H1 (cell line): Measurements from ENCODE around the gene SAFB. TPM values are rescaled to one million over a fixed set of nuclear protein-coding genes. Genes with fewer than 3 reads are reported as not detected.

Experiments used
- CTCF ChIA-PET: fragments of 300-600 bp; sonication (Branson Sonifier 250); formaldehyde crosslinking; loops from one replicate; lab custom pipeline; 2021; ENCODE audit not compliant: partially characterized antibody; lab: Charles Lee
- POLR2A ChIA-PET: fragments of 300-600 bp; sonication (Branson Sonifier 250); formaldehyde crosslinking; loops from one replicate; lab custom pipeline; 2021; ENCODE audit warnings: inconsistent platforms; ENCODE audit not compliant: partially characterized antibody; lab: Charles Lee
- DNase-seq, 2 experiments: peaks; one replicate each; pipeline versions ENCODE4 v3.0.0 to v3.0.0-alpha.2; 2010 to 2022; ENCODE audit warnings: low spot score in 2 of 2, low read depth in 1 of 2, mixed read lengths in 1 of 2
- FAIRE-seq: peaks from 2 replicates; lab custom pipeline; 2011; peaks lifted over from hg19 to GRCh38; lab: Jason Lieb, UNC
- H2AFZ ChIP-seq: 2 replicates; pipeline ENCODE4 v1.8.1; 2012; ENCODE audit warnings: low read length, inconsistent platforms
- H2AK5ac ChIP-seq: 2 replicates; pipeline ENCODE4 v1.6.1; 2013; ENCODE audit warnings: low read depth, low read length
- H2BK120ac ChIP-seq: replicated peaks from 2 replicates; pipeline ENCODE3; 2013; ENCODE audit warnings: low read depth, low read length, inconsistent platforms
- H2BK12ac ChIP-seq: 2 replicates; pipeline ENCODE4 v1.6.1; 2013; ENCODE audit warnings: low read depth, low read length
- H2BK15ac ChIP-seq: 2 replicates; pipeline ENCODE4 v1.6.1; 2013; ENCODE audit warnings: low read length
- H2BK20ac ChIP-seq: 2 replicates; pipeline ENCODE4 v1.6.1; 2013; ENCODE audit warnings: low read length
- H2BK5ac ChIP-seq: 2 replicates; pipeline ENCODE4 v1.6.1; 2013; ENCODE audit warnings: low read depth, low read length
- H3K14ac ChIP-seq: 2 replicates; pipeline ENCODE4 v1.6.1; 2013; ENCODE audit warnings: inconsistent platforms; ENCODE audit not compliant: insufficient read length
- H3K18ac ChIP-seq: 2 replicates; pipeline ENCODE4 v1.6.1; 2013; ENCODE audit warnings: low read length; ENCODE audit errors: extremely low read depth
- H3K23ac ChIP-seq: 2 replicates; pipeline ENCODE4 v1.6.1; 2013; ENCODE audit warnings: inconsistent platforms; ENCODE audit not compliant: insufficient read length
- H3K23me2 ChIP-seq: 2 replicates; pipeline ENCODE4 v1.6.1; 2013; ENCODE audit warnings: low read depth, low read length
- H3K27ac ChIP-seq: 2 replicates; pipeline ENCODE4 v1.6.1; 2011; ENCODE audit warnings: low read depth, low read length, inconsistent platforms
- H3K27me3 ChIP-seq, 4 experiments: replicated peaks in 1 of 4; 1 replicate in 1 of 4; 2 replicates in 3 of 4; pipeline versions ENCODE4 v1.6.1 to v1.8.1; 2011 to 2013; ENCODE audit warnings: low read length in 3 of 4, mild to moderate bottlenecking in 3 of 4, inconsistent platforms in 2 of 4, mixed read lengths in 2 of 4, moderate library complexity in 1 of 4; ENCODE audit not compliant: control insufficient read depth in 3 of 4, insufficient read depth in 3 of 4; ENCODE audit errors: extremely low read depth in 1 of 4
- H3K36me3 ChIP-seq, 4 experiments: 2 replicates each; pipeline versions ENCODE4 v1.6.1 to v1.8.1; 2011 to 2013; ENCODE audit warnings: mild to moderate bottlenecking in 4 of 4, low read length in 3 of 4, moderate library complexity in 2 of 4, control low read depth in 1 of 4, inconsistent platforms in 1 of 4; ENCODE audit not compliant: insufficient read depth in 4 of 4, control insufficient read depth in 2 of 4
- H3K4ac ChIP-seq: replicated peaks from 2 replicates; pipeline ENCODE3; 2013; ENCODE audit warnings: low read length, low read depth, mixed read lengths, inconsistent platforms; ENCODE audit not compliant: insufficient read length
- H3K4me1 ChIP-seq, 4 experiments: replicated peaks in 1 of 4; 1 replicate in 1 of 4; 2 replicates in 3 of 4; pipeline versions ENCODE4 v1.6.1 to v1.8.1; 2011 to 2013; ENCODE audit warnings: low read length in 3 of 4, inconsistent platforms in 2 of 4, mixed read lengths in 1 of 4; ENCODE audit not compliant: insufficient read depth in 4 of 4, control insufficient read depth in 3 of 4
- H3K4me2 ChIP-seq, 2 experiments: 2 replicates each; pipeline versions ENCODE4 v1.6.1 to v1.8.1; 2011 to 2013; ENCODE audit warnings: low read depth in 2 of 2, low read length in 2 of 2, control low read depth in 1 of 2, inconsistent platforms in 1 of 2, mild to moderate bottlenecking in 1 of 2; ENCODE audit not compliant: insufficient read depth in 1 of 2
- H3K4me3 ChIP-seq, 4 experiments: fragments of 200-600, 300-600 bp in 1 of 4; sonication (generic), shearing (Covaris generic), sonication (Bioruptor Twin) in 1 of 4; 2 replicates each; pipeline versions ENCODE4 v1.5.1 to v1.8.1; 2011 to 2016; ENCODE audit warnings: low read length in 4 of 4, low read depth in 3 of 4, control low read depth in 2 of 4, inconsistent platforms in 2 of 4, mild to moderate bottlenecking in 2 of 4, mixed read lengths in 1 of 4, moderate library complexity in 1 of 4; ENCODE audit not compliant: insufficient read depth in 2 of 4; ENCODE audit errors: extremely low read depth in 1 of 4
- H3K56ac ChIP-seq: replicated peaks from 2 replicates; pipeline ENCODE3; 2013; ENCODE audit warnings: low read depth, mild to moderate bottlenecking, mixed read lengths, low read length, inconsistent platforms; ENCODE audit not compliant: insufficient read length
- H3K79me1 ChIP-seq: 2 replicates; pipeline ENCODE4 v1.6.1; 2013; ENCODE audit warnings: low read depth, low read length, control low read depth
- H3K79me2 ChIP-seq, 2 experiments: 2 replicates each; pipeline versions ENCODE4 v1.6.1 to v1.8.1; 2012 to 2013; ENCODE audit warnings: low read length in 2 of 2, mild to moderate bottlenecking in 2 of 2, inconsistent platforms in 1 of 2; ENCODE audit not compliant: insufficient read depth in 2 of 2, control insufficient read depth in 1 of 2
- H3K9ac ChIP-seq, 4 experiments: replicated peaks in 1 of 4; 1 replicate in 1 of 4; 2 replicates in 3 of 4; pipeline versions ENCODE4 v1.6.1 to v1.8.1; 2011 to 2013; ENCODE audit warnings: low read depth in 3 of 4, low read length in 3 of 4, control low read depth in 2 of 4, mild to moderate bottlenecking in 2 of 4, moderate library complexity in 2 of 4, inconsistent platforms in 1 of 4; ENCODE audit errors: extremely low read depth in 1 of 4
- H3K9me3 ChIP-seq, 2 experiments: 2 replicates each; pipeline versions ENCODE4 v1.6.1 to v1.8.1; 2012 to 2013; ENCODE audit warnings: mild to moderate bottlenecking in 2 of 2, moderate library complexity in 2 of 2, control low read depth in 1 of 2, inconsistent platforms in 1 of 2, low read depth in 1 of 2, low read length in 1 of 2, mixed read lengths in 1 of 2; ENCODE audit not compliant: insufficient read depth in 2 of 2
- H4K20me1 ChIP-seq, 2 experiments: replicated peaks in 1 of 2; 2 replicates each; pipeline versions ENCODE3 to v1.8.1; 2011 to 2013; ENCODE audit warnings: inconsistent platforms in 2 of 2, low read length in 2 of 2, mild to moderate bottlenecking in 1 of 2; ENCODE audit not compliant: insufficient read depth in 2 of 2, control insufficient read depth in 1 of 2
- H4K5ac ChIP-seq: 2 replicates; pipeline ENCODE4 v1.6.1; 2013; ENCODE audit warnings: low read length, low read depth, mixed read lengths, inconsistent platforms; ENCODE audit not compliant: insufficient read length
- H4K8ac ChIP-seq: 2 replicates; pipeline ENCODE4 v1.8.0; 2013; ENCODE audit warnings: mild to moderate bottlenecking, moderate library complexity, low read length, inconsistent platforms; ENCODE audit not compliant: insufficient read depth; ENCODE audit errors: extremely low read depth
- H4K91ac ChIP-seq: replicated peaks from 2 replicates; pipeline ENCODE3; 2013; ENCODE audit warnings: low read length, mixed read lengths, inconsistent platforms; ENCODE audit not compliant: insufficient read length
- CTBP2 ChIP-seq: IDR thresholded peaks from 2 replicates; pipeline ENCODE4 v1.7.0; 2011; ENCODE audit warnings: borderline replicate concordance, mild to moderate bottlenecking, moderate library complexity, mixed read lengths, low read length; ENCODE audit not compliant: insufficient read depth, insufficient read length
- FOSL1 ChIP-seq: IDR thresholded peaks from 2 replicates; pipeline ENCODE4 v1.6.1; 2011; ENCODE audit warnings: mild to moderate bottlenecking, low read depth, low read length, moderate library complexity; ENCODE audit not compliant: insufficient read depth
- KDM4A ChIP-seq: IDR thresholded peaks from one replicate; pipeline ENCODE4 v1.7.1; 2012; ENCODE audit warnings: low read depth, mild to moderate bottlenecking, moderate library complexity, low read length, inconsistent platforms; ENCODE audit not compliant: severe bottlenecking
- NANOG ChIP-seq: IDR thresholded peaks from 2 replicates; pipeline ENCODE4 v1.6.1; 2011; ENCODE audit warnings: low read length, low read depth, mild to moderate bottlenecking, inconsistent platforms; ENCODE audit not compliant: insufficient read depth, poor library complexity, severe bottlenecking
- PHF8 ChIP-seq: fragments of 200-600 bp; sonication (generic); conservative IDR thresholded peaks from 2 replicates; pipeline ENCODE4 v1.7.1; 2012; ENCODE audit warnings: low read depth, mild to moderate bottlenecking, inconsistent platforms, low read length, moderate library complexity
- POU5F1 ChIP-seq: IDR thresholded peaks from 2 replicates; pipeline ENCODE4 v1.6.1; 2011; ENCODE audit warnings: low read depth, mild to moderate bottlenecking, low read length, moderate library complexity
- TBP ChIP-seq: IDR thresholded peaks from 2 replicates; pipeline ENCODE4 v1.6.1; 2011; ENCODE audit warnings: low read depth, low read length, improper control_type of control experiment
- TEAD4 ChIP-seq: IDR thresholded peaks from 2 replicates; pipeline ENCODE4 v1.6.1; 2012; ENCODE audit warnings: low read depth, low read length, inconsistent platforms, mixed read lengths
- WGBS, 2 experiments: shearing (Covaris generic) in 1 of 2; methylation state at CpG; one replicate each; pipeline versions ENCODE4 v1.1.6 to v1.1.7; 2013 to 2015; ENCODE audit warnings: low lambda C conversion rate in 2 of 2, mixed read lengths in 2 of 2, inconsistent platforms in 1 of 2, low coverage in 1 of 2, missing lambda C conversion rate in 1 of 2; ENCODE audit not compliant: insufficient replicate concordance in 2 of 2, insufficient coverage in 1 of 2, insufficient read length in 1 of 2; ENCODE audit errors: extremely low coverage in 1 of 2, missing lambda C conversion rate in 1 of 2; 5-methylcytosine and 5-hydroxymethylcytosine counted together
- polyA plus RNA-seq, 7 experiments: library from polyadenylated mRNA; depleted of rRNA in 3 of 7; stranded (reverse) in 5 of 7; unstranded in 2 of 7; fragments of >200 nt in 5 of 7; fragments of 200-250 nt in 2 of 7; gene quantifications; 1 replicate in 5 of 7; 2 replicates in 1 of 7; 4 replicates in 1 of 7; pipeline versions ENCODE4 v1.2.1 to v1.2.3, GENCODE V29; 2011 to 2013; ENCODE audit warnings: missing spikeins in 2 of 7, mixed read lengths in 2 of 7
- total RNA-seq: library from RNA; stranded (reverse); fragmentation: NEBNext Ultra II Directional; extraction: Animal tissue kit (Norgen Biotek cat#: 25700); gene quantifications from 2 replicates; pipeline ENCODE4 v1.2.1, GENCODE V29; 2021
- TF ChIP-seq, protein P1 (sequence below): IDR thresholded peaks from 2 replicates; pipeline ENCODE4 v1.6.1; 2011; ENCODE audit warnings: low read depth, mild to moderate bottlenecking, low read length; ENCODE audit not compliant: insufficient read depth
- TF ChIP-seq, protein P2 (sequence below): IDR thresholded peaks from 2 replicates; pipeline ENCODE4 v1.6.1; 2012; ENCODE audit warnings: low read length, inconsistent platforms

Gene SAFB
- total and polyA plus RNA-seq, 2 of the 8 experiments (the other 6 are each of a cell fraction or from before 2014, with no cell fraction given): 27.0 to 110 TPM

DNA sequence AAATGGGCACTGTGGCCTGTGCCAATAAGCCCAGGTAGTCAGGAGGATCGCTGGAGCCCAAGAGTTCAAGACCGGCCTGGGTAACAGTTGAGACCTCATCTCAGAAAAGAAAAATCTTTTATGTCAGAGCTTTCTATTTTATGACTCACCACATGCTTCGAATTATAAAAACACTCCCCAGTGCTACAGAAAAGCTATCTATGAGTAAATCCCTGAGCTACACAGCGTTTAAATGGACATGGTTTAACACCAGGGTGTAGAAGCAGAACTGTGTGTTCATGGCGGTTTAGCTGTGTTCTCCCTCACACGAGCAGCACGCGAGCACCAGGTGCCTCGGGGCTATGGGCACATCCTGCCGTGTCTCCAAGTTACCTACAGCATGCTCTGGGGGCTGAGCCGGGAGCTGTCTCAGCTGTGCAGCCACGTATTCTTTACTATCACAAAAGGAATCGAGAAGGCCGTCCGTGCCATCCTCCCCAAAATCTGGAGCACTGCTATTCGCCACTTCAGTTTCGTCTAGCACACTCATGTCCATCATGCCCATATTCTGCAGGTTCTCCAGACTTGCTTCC lies 7.0 kb upstream of the SAFB start:
- 91% methylated on average over 17 of the region's 17 CpGs; no CpG with 5 or more reads in 1 of the 2 experiments for WGBS, 2 experiments
- FAIRE-seq: no peak
- H3K79me1 ChIP-seq: peaks cover 7% of the 10 kb centered on the region; the same call in 1 of the 2 replicates
- H2AK5ac ChIP-seq: no peak overlapping the region
- no peaks in the 10 kb centered on the region for H3K4me1 ChIP-seq
- H4K91ac ChIP-seq: no peak overlapping the region
- no peak overlapping the region for H3K27ac ChIP-seq
- peaks cover 9 to 38% of the 10 kb centered on the region in 2 experiments for H3K79me2 ChIP-seq
- no peak overlapping the region for H2BK120ac ChIP-seq
- H3K9ac ChIP-seq: no peak overlapping the region
- peaks cover 5 to 8% of the 10 kb centered on the region in 2 experiments for H4K20me1 ChIP-seq
- H3K23ac ChIP-seq: no peak overlapping the region
- ChIA-PET CTCF (interaction anchor here (0.9 to 2.4 kb wide), 3 partner anchors 8 to 17 kb away, joined by 3 to 7 read pairs (median 3); no protein-coding TSS in a partner anchor), POLR2A (interaction anchor here (0.8 to 2.1 kb wide), 7 partner anchors 8 to 83 kb away, joined by 3 to 6 read pairs (median 3); no protein-coding TSS in a partner anchor)
- DNase-seq: no peak
- H4K5ac ChIP-seq: no peak overlapping the region
- no peaks in the 10 kb centered on the region for H3K23me2 ChIP-seq
- no peak overlapping the region for H2BK5ac ChIP-seq
- H3K9me3 ChIP-seq: no peaks in the 10 kb centered on the region
- H2BK12ac ChIP-seq: no peak overlapping the region
- no peak overlapping the region for H3K14ac ChIP-seq
- H2AFZ ChIP-seq: no peak overlapping the region
- no peak overlapping the region for H3K4ac ChIP-seq
- H3K18ac ChIP-seq: no peak overlapping the region
- H3K4me2 ChIP-seq: no peak overlapping the region
- H2BK15ac ChIP-seq: no peak overlapping the region
- H4K8ac ChIP-seq: no peak overlapping the region; the same call in 1 of the 2 replicates
- no peak overlapping the region for H3K4me3 ChIP-seq
- H3K36me3 ChIP-seq: peaks cover 34 to 71% (median 62%) of the 10 kb centered on the region in 4 experiments
- H2BK20ac ChIP-seq: no peak overlapping the region
- no peaks in the 10 kb centered on the region for H3K27me3 ChIP-seq
- no peak overlapping the region for H3K56ac ChIP-seq
- TF ChIP-seq, protein P1, sequence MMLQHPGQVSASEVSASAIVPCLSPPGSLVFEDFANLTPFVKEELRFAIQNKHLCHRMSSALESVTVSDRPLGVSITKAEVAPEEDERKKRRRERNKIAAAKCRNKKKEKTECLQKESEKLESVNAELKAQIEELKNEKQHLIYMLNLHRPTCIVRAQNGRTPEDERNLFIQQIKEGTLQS: no peak
- TF ChIP-seq PHF8 (no peak), CTBP2 (no peak), TEAD4 (no peak), TBP (no peak), NANOG (no peak), POU5F1 (no peak), FOSL1 (no peak), KDM4A (no peak)
- TF ChIP-seq, protein P2, sequence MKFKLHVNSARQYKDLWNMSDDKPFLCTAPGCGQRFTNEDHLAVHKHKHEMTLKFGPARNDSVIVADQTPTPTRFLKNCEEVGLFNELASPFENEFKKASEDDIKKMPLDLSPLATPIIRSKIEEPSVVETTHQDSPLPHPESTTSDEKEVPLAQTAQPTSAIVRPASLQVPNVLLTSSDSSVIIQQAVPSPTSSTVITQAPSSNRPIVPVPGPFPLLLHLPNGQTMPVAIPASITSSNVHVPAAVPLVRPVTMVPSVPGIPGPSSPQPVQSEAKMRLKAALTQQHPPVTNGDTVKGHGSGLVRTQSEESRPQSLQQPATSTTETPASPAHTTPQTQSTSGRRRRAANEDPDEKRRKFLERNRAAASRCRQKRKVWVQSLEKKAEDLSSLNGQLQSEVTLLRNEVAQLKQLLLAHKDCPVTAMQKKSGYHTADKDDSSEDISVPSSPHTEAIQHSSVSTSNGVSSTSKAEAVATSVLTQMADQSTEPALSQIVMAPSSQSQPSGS: no peak
